IMR-90 (cell line): ENCODE results near the gene L3MBTL2. TPM values are rescaled to one million over a fixed set of nuclear protein-coding genes. Genes with fewer than 3 reads are reported as not detected.

Experiments
- ATAC-seq: fragments of 200-7000 bp; cut with Tn5 transposase; 2 replicates; pipeline ENCODE4 v1.9.1; 2020; ENCODE audit warnings: low read depth, mild to moderate bottlenecking, moderate library complexity
- BruUV-seq: library from RNA; stranded (reverse); fragments of 400-500 nt; replicated peaks from 2 replicates; lab custom pipeline; 2021; lab: Mats Ljungman, UMichigan
- CTCF ChIA-PET: fragments of 300-600 bp; formaldehyde crosslinking; extraction: SDS; loops from one replicate; lab custom pipeline; 2021; ENCODE audit warnings: antibody characterized with exemption; lab: Yijun Ruan, JAX
- POLR2A ChIA-PET: fragments of 300-600 bp; sonication (Branson Sonifier 250); formaldehyde crosslinking; loops from one replicate; lab custom pipeline; 2022; ENCODE audit warnings: antibody characterized with exemption; ENCODE audit not compliant: unreplicated experiment; lab: Charles Lee
- DNase-seq: peaks from one replicate; pipeline ENCODE4 v3.0.0; 2013
- H2AFZ ChIP-seq: replicated peaks from 2 replicates; pipeline ENCODE3; 2013; ENCODE audit warnings: low read length, mild to moderate bottlenecking; ENCODE audit not compliant: poor library complexity
- H2AK5ac ChIP-seq: 2 replicates; pipeline ENCODE4 v1.6.1; 2013; ENCODE audit warnings: low read depth, low read length, inconsistent platforms
- H2AK9ac ChIP-seq: replicated peaks from 2 replicates; pipeline ENCODE3; 2013; ENCODE audit warnings: mild to moderate bottlenecking, low read depth, low read length, moderate library complexity; ENCODE audit not compliant: poor library complexity
- H2BK120ac ChIP-seq: 2 replicates; pipeline ENCODE4 v1.6.1; 2013; ENCODE audit warnings: low read depth, low read length, inconsistent platforms
- H2BK15ac ChIP-seq: 3 replicates; pipeline ENCODE4 v1.6.1; 2013; ENCODE audit warnings: low read depth, low read length, inconsistent platforms
- H2BK20ac ChIP-seq: 2 replicates; pipeline ENCODE4 v1.6.1; 2013; ENCODE audit warnings: low read depth, mild to moderate bottlenecking, inconsistent platforms, low read length, moderate library complexity
- H2BK5ac ChIP-seq: 2 replicates; pipeline ENCODE4 v1.6.1; 2013; ENCODE audit warnings: mild to moderate bottlenecking, low read depth, low read length, inconsistent platforms; ENCODE audit not compliant: poor library complexity, severe bottlenecking
- H3K14ac ChIP-seq: replicated peaks from 2 replicates; pipeline ENCODE4 v1.6.1; 2013; ENCODE audit warnings: low read depth, low read length, inconsistent platforms
- H3K18ac ChIP-seq: 2 replicates; pipeline ENCODE4 v1.6.1; 2013; ENCODE audit warnings: low read depth, low read length, control low read depth
- H3K23ac ChIP-seq: 2 replicates; pipeline ENCODE4 v1.6.1; 2013; ENCODE audit warnings: low read depth, low read length, inconsistent platforms
- H3K27ac ChIP-seq: 2 replicates; pipeline ENCODE4 v1.5.1; 2013; ENCODE audit warnings: mild to moderate bottlenecking, control low read depth, low read length; ENCODE audit not compliant: insufficient read depth
- H3K27me3 ChIP-seq: 2 replicates; pipeline ENCODE4 v1.6.1; 2013; ENCODE audit warnings: low read length; ENCODE audit not compliant: control insufficient read depth, insufficient read depth
- H3K36me3 ChIP-seq: 2 replicates; pipeline ENCODE4 v1.6.1; 2013; ENCODE audit warnings: low read length, mixed read lengths; ENCODE audit not compliant: control insufficient read depth, insufficient read depth
- H3K4ac ChIP-seq: 2 replicates; pipeline ENCODE4 v1.6.1; 2013; ENCODE audit warnings: low read depth, low read length, inconsistent platforms
- H3K4me1 ChIP-seq: 2 replicates; pipeline ENCODE4 v1.6.1; 2013; ENCODE audit warnings: low read length, mixed read lengths; ENCODE audit not compliant: control insufficient read depth, insufficient read depth
- H3K4me2 ChIP-seq: 2 replicates; pipeline ENCODE4 v1.6.1; 2013; ENCODE audit warnings: low read depth, mild to moderate bottlenecking, control low read depth, low read length, moderate library complexity
- H3K4me3 ChIP-seq: 2 replicates; pipeline ENCODE4 v1.5.1; 2013; ENCODE audit warnings: low read depth, mild to moderate bottlenecking, control low read depth, low read length, moderate library complexity; ENCODE audit not compliant: insufficient read depth
- H3K56ac ChIP-seq: 2 replicates; pipeline ENCODE4 v1.6.1; 2013; ENCODE audit warnings: low read length, inconsistent platforms; ENCODE audit not compliant: insufficient read depth; ENCODE audit errors: extremely low read depth
- H3K79me1 ChIP-seq, 2 experiments: 2 replicates each; pipeline ENCODE4 v1.6.1; 2013; ENCODE audit warnings: low read length in 2 of 2, inconsistent platforms in 1 of 2, low read depth in 1 of 2
- H3K9ac ChIP-seq: 2 replicates; pipeline ENCODE4 v1.6.1; 2013; ENCODE audit warnings: low read depth, low read length, control low read depth
- H3K9me1 ChIP-seq: 2 replicates; pipeline ENCODE4 v1.6.1; 2013; ENCODE audit warnings: low read length, inconsistent platforms; ENCODE audit not compliant: insufficient read depth
- H3K9me3 ChIP-seq: 2 replicates; pipeline ENCODE4 v1.6.1; 2013; ENCODE audit warnings: low read length; ENCODE audit not compliant: control insufficient read depth, insufficient read depth
- H4K20me1 ChIP-seq: 2 replicates; pipeline ENCODE4 v1.6.1; 2013; ENCODE audit warnings: low read length, inconsistent platforms; ENCODE audit not compliant: insufficient read depth
- H4K5ac ChIP-seq: 2 replicates; pipeline ENCODE4 v1.6.1; 2013; ENCODE audit warnings: mild to moderate bottlenecking, low read depth, low read length, control low read depth
- H4K8ac ChIP-seq, 2 experiments: 2 replicates each; pipeline ENCODE4 v1.6.1; 2013; ENCODE audit warnings: low read depth in 2 of 2, low read length in 2 of 2, control low read depth in 1 of 2, inconsistent platforms in 1 of 2
- H4K91ac ChIP-seq: 2 replicates; pipeline ENCODE4 v1.6.1; 2013; ENCODE audit warnings: low read depth, low read length, inconsistent platforms; ENCODE audit not compliant: insufficient read depth
- CHD1 ChIP-seq: IDR thresholded peaks from 2 replicates; pipeline ENCODE4 v1.6.1; 2012; ENCODE audit warnings: low read depth, low read length, improper control_type of control experiment
- MXI1 ChIP-seq: IDR thresholded peaks from 2 replicates; pipeline ENCODE4 v1.6.1; 2012; ENCODE audit warnings: low read depth, mild to moderate bottlenecking, low read length, moderate library complexity, borderline replicate concordance
- RAD21 ChIP-seq: IDR thresholded peaks from 2 replicates; pipeline ENCODE4 v1.6.1; 2012; ENCODE audit warnings: low read length, improper control_type of control experiment
- WGBS, 2 experiments: methylation state at CpG; one replicate each; pipeline versions ENCODE4 v1.1.5 to v1.1.7; 2013; ENCODE audit warnings: missing lambda C conversion rate in 2 of 2; ENCODE audit not compliant: insufficient read length in 1 of 2; ENCODE audit errors: extremely low coverage in 2 of 2; 5-methylcytosine and 5-hydroxymethylcytosine counted together
- dilution Hi-C: fragments of 300-500 bp; cut with HindIII; formaldehyde crosslinking; loops from one replicate; pipeline ENCODE4 v1.14.3; 2018; ENCODE audit warnings: low sequenced_read_pairs; ENCODE audit not compliant: unreplicated experiment
- in situ Hi-C: fragments of 300-500 bp; cut with MboI; formaldehyde crosslinking; loops from 3 replicates; pipeline ENCODE4 v1.14.3; 2019; ENCODE audit warnings: low sequenced_read_pairs, inconsistent platforms, mixed read lengths
- intact Hi-C: fragments of 100-400 bp; cut with micrococcal nuclease; formaldehyde crosslinking; loops from 2 replicates; pipeline ENCODE4 v1.10.0; 2022
- polyA plus RNA-seq, 3 experiments: library from polyadenylated mRNA; depleted of rRNA; stranded (reverse); fragments of >200 nt; gene quantifications; 2 replicates each; pipeline ENCODE4 v1.2.3, GENCODE V29; 2012; ENCODE audit warnings: low replicate concordance in 1 of 3
- total RNA-seq: library from RNA; depleted of rRNA; stranded (reverse); fragments of >200 nt; gene quantifications from 2 replicates; pipeline ENCODE4 v1.2.3, GENCODE V29; 2012
- TF ChIP-seq, protein P1 (sequence below): fragments of 150-350 bp; IDR thresholded peaks from 2 replicates; pipeline ENCODE4 v1.6.1; 2016; ENCODE audit warnings: low read depth, mild to moderate bottlenecking, low read length, moderate library complexity, borderline replicate concordance
- TF ChIP-seq, protein P2 (sequence below): conservative IDR thresholded peaks from 2 replicates; pipeline ENCODE4 v1.5.1; 2012; ENCODE audit warnings: mild to moderate bottlenecking, low read depth, low read length, improper control_type of control experiment

Gene L3MBTL2
- total and polyA plus RNA-seq, 2 of the 4 experiments (the other 2 are of a cell fraction) = 20.6 to 25.1 TPM

DNA sequence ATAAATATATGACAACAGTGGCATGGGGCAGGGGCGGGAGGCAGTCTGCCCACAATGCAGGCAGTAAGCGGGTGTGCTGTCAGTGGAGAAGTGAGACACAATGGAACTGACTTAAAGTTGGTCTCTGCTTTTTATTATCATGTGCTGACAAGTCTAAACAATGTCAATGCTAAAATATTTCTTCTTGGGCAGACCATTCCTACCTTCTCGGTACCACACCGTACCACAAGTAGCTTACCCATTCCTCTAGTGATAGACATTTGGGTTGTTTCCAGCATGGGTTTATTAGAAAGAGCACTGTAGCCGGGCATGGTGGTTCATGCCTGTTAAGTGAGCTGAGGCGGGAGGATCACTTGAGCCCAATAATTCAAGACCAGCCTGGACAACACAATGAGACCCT, 38.2 kb downstream of the L3MBTL2 start:
- H2BK5ac ChIP-seq = no peak overlapping the region
- no peak overlapping the region for H4K5ac ChIP-seq
- no peak overlapping the region for H3K56ac ChIP-seq
- peaks cover 0 to 18% of the 10 kb centered on the region in 2 experiments; a peak in 2 of 4 replicates for H3K79me1 ChIP-seq
- no peak overlapping the region for H4K91ac ChIP-seq
- H2AK9ac ChIP-seq = peak overlapping the region; percentile 63
- in situ Hi-C loops (no loop called here), dilution Hi-C loops (no loop called here), intact Hi-C loops (no loop called here)
- no peak overlapping the region for H2AFZ ChIP-seq
- H3K4me2 ChIP-seq = no peak overlapping the region
- no peak overlapping the region for H2AK5ac ChIP-seq
- H3K9me1 ChIP-seq = peaks cover 6% of the 10 kb centered on the region
- peaks cover 3% of the 10 kb centered on the region; the same call in 1 of the 2 replicates for H3K4me1 ChIP-seq
- no peak overlapping the region for H3K18ac ChIP-seq
- ChIA-PET POLR2A (interaction anchor here (0.7 kb wide), 1 partner anchor 16 kb away, joined by 3 read pairs; no protein-coding TSS in a partner anchor), CTCF (no interaction called here)
- WGBS, 2 experiments = 77% methylated on average over 3 of the region's 6 CpGs; no CpG with 5 or more reads in 1 of the 2 experiments
- H3K36me3 ChIP-seq = peaks cover 34% of the 10 kb centered on the region
- no peak for ATAC-seq
- H3K4ac ChIP-seq = no peak overlapping the region
- no peak overlapping the region for H3K23ac ChIP-seq
- BruUV-seq = no TSS peak
- TF ChIP-seq CHD1 (no peak), MXI1 (no peak), RAD21 (no peak)
- TF ChIP-seq, protein P1, sequence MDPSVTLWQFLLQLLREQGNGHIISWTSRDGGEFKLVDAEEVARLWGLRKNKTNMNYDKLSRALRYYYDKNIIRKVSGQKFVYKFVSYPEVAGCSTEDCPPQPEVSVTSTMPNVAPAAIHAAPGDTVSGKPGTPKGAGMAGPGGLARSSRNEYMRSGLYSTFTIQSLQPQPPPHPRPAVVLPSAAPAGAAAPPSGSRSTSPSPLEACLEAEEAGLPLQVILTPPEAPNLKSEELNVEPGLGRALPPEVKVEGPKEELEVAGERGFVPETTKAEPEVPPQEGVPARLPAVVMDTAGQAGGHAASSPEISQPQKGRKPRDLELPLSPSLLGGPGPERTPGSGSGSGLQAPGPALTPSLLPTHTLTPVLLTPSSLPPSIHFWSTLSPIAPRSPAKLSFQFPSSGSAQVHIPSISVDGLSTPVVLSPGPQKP = no peak
- TF ChIP-seq, protein P2, sequence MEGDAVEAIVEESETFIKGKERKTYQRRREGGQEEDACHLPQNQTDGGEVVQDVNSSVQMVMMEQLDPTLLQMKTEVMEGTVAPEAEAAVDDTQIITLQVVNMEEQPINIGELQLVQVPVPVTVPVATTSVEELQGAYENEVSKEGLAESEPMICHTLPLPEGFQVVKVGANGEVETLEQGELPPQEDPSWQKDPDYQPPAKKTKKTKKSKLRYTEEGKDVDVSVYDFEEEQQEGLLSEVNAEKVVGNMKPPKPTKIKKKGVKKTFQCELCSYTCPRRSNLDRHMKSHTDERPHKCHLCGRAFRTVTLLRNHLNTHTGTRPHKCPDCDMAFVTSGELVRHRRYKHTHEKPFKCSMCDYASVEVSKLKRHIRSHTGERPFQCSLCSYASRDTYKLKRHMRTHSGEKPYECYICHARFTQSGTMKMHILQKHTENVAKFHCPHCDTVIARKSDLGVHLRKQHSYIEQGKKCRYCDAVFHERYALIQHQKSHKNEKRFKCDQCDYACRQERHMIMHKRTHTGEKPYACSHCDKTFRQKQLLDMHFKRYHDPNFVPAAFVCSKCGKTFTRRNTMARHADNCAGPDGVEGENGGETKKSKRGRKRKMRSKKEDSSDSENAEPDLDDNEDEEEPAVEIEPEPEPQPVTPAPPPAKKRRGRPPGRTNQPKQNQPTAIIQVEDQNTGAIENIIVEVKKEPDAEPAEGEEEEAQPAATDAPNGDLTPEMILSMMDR = no peak
- H3K27me3 ChIP-seq = no peaks in the 10 kb centered on the region
- no peak overlapping the region for H4K8ac ChIP-seq
- no peak overlapping the region for H2BK20ac ChIP-seq
- DNase-seq = no peak
- no peak overlapping the region for H3K27ac ChIP-seq
- H3K9me3 ChIP-seq = no peaks in the 10 kb centered on the region
- H2BK120ac ChIP-seq = no peak overlapping the region
- H4K20me1 ChIP-seq = peaks cover 21% of the 10 kb centered on the region
- H3K14ac ChIP-seq = no peak overlapping the region
- H3K9ac ChIP-seq = no peak overlapping the region
- no peak overlapping the region for H2BK15ac ChIP-seq
- no peak overlapping the region for H3K4me3 ChIP-seq
